ENCODE results near the gene GAB2. TPM values are rescaled to one million over a fixed set of nuclear protein-coding genes. Genes with fewer than 3 reads are reported as not detected.
A peak's percentile ranks its signal among the peaks of the same experiment; 100 is the strongest.

GAB2 gene
- total RNA-seq, 1 experiment from 2014 or later: 10.0 TPM

DNA sequence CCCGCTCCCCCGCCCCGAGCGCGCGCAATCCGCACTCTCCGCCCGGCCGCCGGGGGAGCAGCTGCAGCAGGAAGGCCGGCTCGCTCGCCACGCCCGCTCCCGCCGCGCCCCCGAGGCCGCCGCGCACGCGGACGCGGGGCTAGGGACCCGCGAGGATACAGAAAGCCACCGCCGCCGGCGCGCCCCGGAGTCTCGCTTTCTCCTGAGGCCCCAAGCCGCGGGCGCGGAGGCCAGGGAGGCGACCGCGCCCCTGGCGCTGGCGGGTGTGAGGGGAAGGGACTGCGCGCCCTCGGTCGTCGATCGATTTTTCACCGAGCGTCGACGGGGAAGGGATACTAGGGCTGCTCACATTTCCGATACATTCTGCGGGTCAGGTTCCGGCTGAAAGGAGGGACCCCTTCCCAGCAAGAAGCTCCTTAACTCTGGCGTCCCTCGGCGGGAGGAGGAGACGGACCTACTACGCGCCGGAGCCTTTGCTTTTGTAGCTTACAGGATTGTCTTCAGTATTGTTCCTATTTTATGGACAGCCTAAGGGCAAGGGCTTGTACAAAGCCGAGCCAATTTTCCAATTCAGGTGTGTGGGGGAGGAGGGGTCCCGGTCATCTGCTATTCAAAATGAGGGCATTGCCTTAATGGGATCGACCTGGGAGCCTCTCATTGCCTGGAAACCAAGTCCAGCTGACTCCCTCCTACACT lies 416 bp upstream of the GAB2 start:
- Histone ChIP-seq H3K36me3 (ENCODE audit: control insufficient read depth, insufficient read depth, low read length) (no peaks in the 10 kb centered on the region), H3K27ac (ENCODE audit: low read length) (peak overlapping the region; percentile 37), H3K9me3 (ENCODE audit: control insufficient read depth, insufficient read depth, low read depth, low read length) (no peaks in the 10 kb centered on the region), H3K27me3 (ENCODE audit: control insufficient read depth, insufficient read depth, low read length) (peaks cover 2% of the 10 kb centered on the region; the same call in 1 of the 2 replicates), H3K4me3 (ENCODE audit: low read depth in 2 of 2, low read length in 2 of 2) (peak overlapping the region; percentile 53 to 90), H3K4me1 (ENCODE audit: control insufficient read depth, insufficient read depth, low read length) (peaks cover 34% of the 10 kb centered on the region)
- POLR2A ChIA-PET: interaction anchor here (1.3 kb wide), 1 partner anchor 12 kb away, joined by 5 read pairs; no protein-coding TSS in a partner anchor
- no peak for DNase-seq (ENCODE audit: low read depth, low spot score)
- peak; percentile 0 for ATAC-seq
- CTCF ChIA-PET: interaction anchor here (0.6 to 1.6 kb wide), 3 partner anchors 147 to 203 kb away, joined by 4 to 6 read pairs (median 6); no protein-coding TSS in a partner anchor
- BruUV-seq (replicated peaks): no TSS peak
- intact Hi-C loops (cut with micrococcal nuclease; ENCODE audit: unreplicated experiment): loop anchor here (5.0 kb wide), 1 partner anchor 144 kb away; no protein-coding TSS in a partner anchor
- in situ Hi-C loops (cut with HindIII; ENCODE audit: low pct_unique_long_range_greater_than_20kb, low sequenced_read_pairs): no loop called here
- no peak for TF ChIP-seq TCF7L2 (IDR thresholded peaks at IDR 0.05; ENCODE audit: low read depth, low read length)
- peak; percentile 66; the same call in 1 of the 2 replicates for TF ChIP-seq SIN3A (IDR thresholded peaks at IDR 0.05; ENCODE audit: borderline replicate concordance, insufficient read depth, low read depth, low read length)
- TF ChIP-seq POLR2AphosphoS5 (IDR thresholded peaks at IDR 0.05; ENCODE audit: low read depth, low read length): peak; percentile 49; the same call in 1 of the 2 replicates

- Histone ChIP-seq H3K4me3 (ENCODE audit: low read depth in 2 of 2, low read length in 2 of 2) (peak overlapping the region; percentile 53 to 90), H3K27me3 (ENCODE audit: control insufficient read depth, insufficient read depth, low read length) (peaks cover 2% of the 10 kb centered on the region; the same call in 1 of the 2 replicates), H3K9me3 (ENCODE audit: control insufficient read depth, insufficient read depth, low read depth, low read length) (no peaks in the 10 kb centered on the region), H3K4me1 (ENCODE audit: control insufficient read depth, insufficient read depth, low read length) (peaks cover 34% of the 10 kb centered on the region), H3K36me3 (ENCODE audit: control insufficient read depth, insufficient read depth, low read length) (no peaks in the 10 kb centered on the region), H3K27ac (ENCODE audit: low read length) (peak overlapping the region; percentile 93)
- TF ChIP-seq POLR2AphosphoS5 (IDR thresholded peaks at IDR 0.05; ENCODE audit: low read depth, low read length): peak; percentile 54; the same call in 1 of the 2 replicates
- TF ChIP-seq TCF7L2 (IDR thresholded peaks at IDR 0.05; ENCODE audit: low read depth, low read length): peak; percentile 46; the same call in 1 of the 2 replicates
- TF ChIP-seq SIN3A (IDR thresholded peaks at IDR 0.05; ENCODE audit: borderline replicate concordance, insufficient read depth, low read depth, low read length): 0 out of 2 replicates have a peak, but pooled peaks have one; percentile 87
- TF ChIP-seq CTCF (IDR thresholded peaks at IDR 0.05): peak; percentile 85
- no peak for TF ChIP-seq REST (IDR thresholded peaks at IDR 0.05; ENCODE audit: insufficient read depth in 1 of 2, low read depth in 2 of 2, low read length in 1 of 2)
- ChIA-PET CTCF (interaction anchor here (0.6 to 2.2 kb wide), 5 partner anchors 10 to 647 kb away, joined by 3 to 7 read pairs (median 4); no protein-coding TSS in a partner anchor), POLR2A (interaction anchor here (0.6 to 0.7 kb wide), 6 partner anchors 111 to 1713 kb away, joined by 3 to 13 read pairs (median 8); partner anchors contain the start of gene ALG8)
- ATAC-seq (peak; percentile 82), DNase-seq (ENCODE audit: low read depth, low spot score) (peak; percentile 67)
- in situ Hi-C loops (cut with HindIII; ENCODE audit: low pct_unique_long_range_greater_than_20kb, low sequenced_read_pairs) (no loop called here), intact Hi-C loops (cut with micrococcal nuclease; ENCODE audit: unreplicated experiment) (loop anchor here (5.0 kb wide), 1 partner anchor 146 kb away; no protein-coding TSS in a partner anchor)
- TSS peak; percentile 86 for BruUV-seq (replicated peaks)
Observed at GRCh38 chr11:78416285-78417174, 1.1 kb downstream of the GAB2 start.
